ENCODE data around the gene SLC16A6. TPM values are rescaled to one million over a fixed set of nuclear protein-coding genes. Genes with fewer than 3 reads are reported as not detected.
A peak's percentile ranks its signal among the peaks of the same experiment; 100 is the strongest.
"Not testable (repeated sequence)": the region's sequence is repeated elsewhere in the genome, so short reads cannot be mapped to it uniquely, and the experiment has no call there.

SLC16A6 gene
- total RNA-seq, 2 experiments from 2014 or later, result 6.0 to 10.7 TPM

- DNase-seq, result no peak
- H3K36me3 Mint-ChIP-seq, result peaks cover 13% of the 10 kb centered on the region
- ATAC-seq, result no peak
- H3K4me3 Mint-ChIP-seq, result no peak overlapping the region
- no peaks in the 10 kb centered on the region for H3K9me3 Mint-ChIP-seq (ENCODE audit: low read depth)
- CTCF ChIA-PET, result no interaction called here
- no peaks in the 10 kb centered on the region for H3K27me3 Mint-ChIP-seq
- H3K4me1 Mint-ChIP-seq, result peaks cover 36% of the 10 kb centered on the region
- no peak overlapping the region for H3K27ac Mint-ChIP-seq
Measured at GRCh38 chr17:68229619-68230018, 61.3 kb downstream of the SLC16A6 start.

GRCh38 chr17:68228817-68229570 lies 61.9 kb downstream of the SLC16A6 start:
- ATAC-seq, result no peak
- H3K27me3 Mint-ChIP-seq, result no peaks in the 10 kb centered on the region
- peak overlapping the region; percentile 16 for H3K27ac Mint-ChIP-seq
- DNase-seq, result no peak
- peaks cover 34% of the 10 kb centered on the region for H3K4me1 Mint-ChIP-seq
- peaks cover 13% of the 10 kb centered on the region for H3K36me3 Mint-ChIP-seq
- H3K4me3 Mint-ChIP-seq, result no peak overlapping the region
- no peaks in the 10 kb centered on the region for H3K9me3 Mint-ChIP-seq (ENCODE audit: low read depth)
- CTCF ChIA-PET, result no interaction called here

GRCh38 chr17:68228039-68228680 lies 62.8 kb downstream of the SLC16A6 start:
- Mint-ChIP-seq H3K4me1 (peaks cover 31% of the 10 kb centered on the region), H3K36me3 (peaks cover 11% of the 10 kb centered on the region), H3K27ac (peak overlapping the region; percentile 17)
- CTCF ChIA-PET; DNase-seq; H3K27me3 Mint-ChIP-seq; H3K4me3 Mint-ChIP-seq; H3K9me3 Mint-ChIP-seq (ENCODE audit: low read depth): not testable (repeated sequence)
- peak; percentile 36 for ATAC-seq

GRCh38 chr17:68225055-68225454 lies 65.9 kb downstream of the SLC16A6 start:
- not testable (repeated sequence) for H3K9me3 Mint-ChIP-seq (ENCODE audit: low read depth); DNase-seq; H3K4me3 Mint-ChIP-seq; H3K27me3 Mint-ChIP-seq; H3K27ac Mint-ChIP-seq; ATAC-seq
- CTCF ChIA-PET, result interaction anchor here (1.1 to 1.7 kb wide), 4 partner anchors 17 to 233 kb away, joined by 3 to 4 read pairs (median 3); no protein-coding TSS in a partner anchor
- H3K36me3 Mint-ChIP-seq, result peaks cover 16% of the 10 kb centered on the region
- H3K4me1 Mint-ChIP-seq, result peaks cover 24% of the 10 kb centered on the region

GRCh38 chr17:68222606-68223005 lies 68.3 kb downstream of the SLC16A6 start:
- CTCF ChIA-PET, result no interaction called here
- ATAC-seq, result no peak
- H3K27me3 Mint-ChIP-seq, result no peaks in the 10 kb centered on the region

GRCh38 chr17:68221786-68222185 lies 69.1 kb downstream of the SLC16A6 start:
- no peak overlapping the region for H3K4me3 Mint-ChIP-seq
- no peaks in the 10 kb centered on the region for H3K9me3 Mint-ChIP-seq (ENCODE audit: low read depth)
- H3K27ac Mint-ChIP-seq, result no peak overlapping the region
- H3K27me3 Mint-ChIP-seq, result no peaks in the 10 kb centered on the region
- H3K4me1 Mint-ChIP-seq, result peaks cover 10% of the 10 kb centered on the region
- CTCF ChIA-PET, result no interaction called here
- peaks cover 29% of the 10 kb centered on the region for H3K36me3 Mint-ChIP-seq
- DNase-seq (no peak), ATAC-seq (no peak)

More at GRCh38 chr17:68222606-68223005, 68.3 kb downstream of the SLC16A6 start:
- H3K27ac Mint-ChIP-seq, result no peak overlapping the region
- no peak overlapping the region for H3K4me3 Mint-ChIP-seq
- peaks cover 28% of the 10 kb centered on the region for H3K36me3 Mint-ChIP-seq
- peaks cover 12% of the 10 kb centered on the region for H3K4me1 Mint-ChIP-seq
- DNase-seq, result no peak
- no peaks in the 10 kb centered on the region for H3K9me3 Mint-ChIP-seq (ENCODE audit: low read depth)

GRCh38 chr17:68220786-68221185 lies 70.1 kb downstream of the SLC16A6 start:
- DNase-seq; H3K4me3 Mint-ChIP-seq; H3K27ac Mint-ChIP-seq; H3K9me3 Mint-ChIP-seq (ENCODE audit: low read depth); H3K27me3 Mint-ChIP-seq; H3K4me1 Mint-ChIP-seq; CTCF ChIA-PET; ATAC-seq: not testable (repeated sequence)
- peaks cover 30% of the 10 kb centered on the region for H3K36me3 Mint-ChIP-seq

- H3K27me3 Mint-ChIP-seq; H3K27ac Mint-ChIP-seq; H3K4me3 Mint-ChIP-seq; CTCF ChIA-PET; DNase-seq; ATAC-seq; H3K9me3 Mint-ChIP-seq (ENCODE audit: low read depth); H3K4me1 Mint-ChIP-seq: not testable (repeated sequence)
- peaks cover 31% of the 10 kb centered on the region for H3K36me3 Mint-ChIP-seq
Measured at GRCh38 chr17:68220186-68220585, 70.7 kb downstream of the SLC16A6 start.

GRCh38 chr17:68219429-68219828 lies 71.5 kb downstream of the SLC16A6 start:
- CTCF ChIA-PET; H3K4me3 Mint-ChIP-seq; ATAC-seq; H3K9me3 Mint-ChIP-seq (ENCODE audit: low read depth); H3K27ac Mint-ChIP-seq; DNase-seq; H3K4me1 Mint-ChIP-seq; H3K27me3 Mint-ChIP-seq: not testable (repeated sequence)
- peaks cover 28% of the 10 kb centered on the region for H3K36me3 Mint-ChIP-seq

Other genes with a start within 250 kb of the SLC16A6 start
- 100 to 1,000 TPM; 106 to 107 TPM for gene AMZ2, start 43.1 kb downstream of the SLC16A6 start, total RNA-seq
- gene ARSG, start 368 bp upstream of the SLC16A6 start, total RNA-seq, result 10 to 100 TPM; 12.5 to 24.6 TPM
- 10 to 100 TPM; 45.5 to 47.7 TPM for gene WIPI1, start 166.4 kb upstream of the SLC16A6 start, total RNA-seq
- 100 to 1,000 TPM; 215 to 293 TPM for gene PRKAR1A, start 221.3 kb upstream of the SLC16A6 start, total RNA-seq

Measured in activated CD8-positive, alpha-beta memory T cell treated with anti-CD3 and anti-CD28 coated beads, Interleukin-2, amount 10 ng/mL, durations not matched to agents 7 days and 5 days (primary cell).